ENCODE data around the gene UFL1.

DNA sequence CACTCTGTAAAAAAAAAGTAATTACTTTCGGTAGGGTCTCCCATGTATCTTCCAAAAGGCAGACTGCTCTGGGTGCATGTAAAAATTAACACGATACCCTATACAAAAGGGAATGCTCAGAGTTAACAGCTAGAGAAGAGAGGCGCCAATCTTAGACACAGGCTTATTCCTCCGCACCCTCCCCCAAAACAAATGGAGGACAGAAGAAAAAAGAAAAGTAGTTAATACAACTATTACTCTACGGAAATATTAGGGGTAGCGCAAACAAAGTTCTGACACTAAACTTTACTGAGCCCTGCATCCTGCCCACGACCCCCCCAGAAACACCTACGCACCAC, 331 bp upstream of the UFL1 start:
- no peak for TF ChIP-seq POLR2A (IDR thresholded peaks at IDR 0.05)
- TF ChIP-seq, protein P1, sequence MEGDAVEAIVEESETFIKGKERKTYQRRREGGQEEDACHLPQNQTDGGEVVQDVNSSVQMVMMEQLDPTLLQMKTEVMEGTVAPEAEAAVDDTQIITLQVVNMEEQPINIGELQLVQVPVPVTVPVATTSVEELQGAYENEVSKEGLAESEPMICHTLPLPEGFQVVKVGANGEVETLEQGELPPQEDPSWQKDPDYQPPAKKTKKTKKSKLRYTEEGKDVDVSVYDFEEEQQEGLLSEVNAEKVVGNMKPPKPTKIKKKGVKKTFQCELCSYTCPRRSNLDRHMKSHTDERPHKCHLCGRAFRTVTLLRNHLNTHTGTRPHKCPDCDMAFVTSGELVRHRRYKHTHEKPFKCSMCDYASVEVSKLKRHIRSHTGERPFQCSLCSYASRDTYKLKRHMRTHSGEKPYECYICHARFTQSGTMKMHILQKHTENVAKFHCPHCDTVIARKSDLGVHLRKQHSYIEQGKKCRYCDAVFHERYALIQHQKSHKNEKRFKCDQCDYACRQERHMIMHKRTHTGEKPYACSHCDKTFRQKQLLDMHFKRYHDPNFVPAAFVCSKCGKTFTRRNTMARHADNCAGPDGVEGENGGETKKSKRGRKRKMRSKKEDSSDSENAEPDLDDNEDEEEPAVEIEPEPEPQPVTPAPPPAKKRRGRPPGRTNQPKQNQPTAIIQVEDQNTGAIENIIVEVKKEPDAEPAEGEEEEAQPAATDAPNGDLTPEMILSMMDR (IDR thresholded peaks at IDR 0.05) = no peak

Data from lower leg skin (tissue), 3 donors.